GM19193 (cell line): Measurements from ENCODE around the gene GALNS.

Experiments
- POLR2A ChIP-seq: IDR thresholded peaks from 4 replicates; pipeline ENCODE4 v1.6.1; 2011; ENCODE audit not compliant: insufficient read depth, insufficient read length; ENCODE audit errors: extremely low read depth

The GALNS gene

GRCh38 chr16:88881007-88881615, 24.4 kb upstream of the GALNS start:
- TF ChIP-seq POLR2A, result no peak

GRCh38 chr16:88880226-88881006, 23.7 kb upstream of the GALNS start:
- no peak for TF ChIP-seq POLR2A

DNA sequence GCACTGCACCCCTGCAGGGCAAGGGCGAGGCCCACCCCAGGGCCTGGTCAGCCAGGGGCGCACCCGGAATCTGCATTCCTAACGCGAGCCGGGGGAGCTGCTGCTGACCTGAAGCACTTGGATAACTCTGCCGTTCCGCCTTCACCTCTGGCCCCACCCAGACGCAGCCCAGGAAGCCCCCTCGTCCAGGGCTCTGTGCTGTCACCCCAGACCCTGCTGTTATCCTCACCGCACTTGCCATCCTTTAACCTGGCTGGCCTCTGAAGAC, 23.0 kb upstream of the GALNS start:
- TF ChIP-seq POLR2A, result no peak

GRCh38 chr16:88878967-88879787, 22.4 kb upstream of the GALNS start:
- no peak for TF ChIP-seq POLR2A

DNA sequence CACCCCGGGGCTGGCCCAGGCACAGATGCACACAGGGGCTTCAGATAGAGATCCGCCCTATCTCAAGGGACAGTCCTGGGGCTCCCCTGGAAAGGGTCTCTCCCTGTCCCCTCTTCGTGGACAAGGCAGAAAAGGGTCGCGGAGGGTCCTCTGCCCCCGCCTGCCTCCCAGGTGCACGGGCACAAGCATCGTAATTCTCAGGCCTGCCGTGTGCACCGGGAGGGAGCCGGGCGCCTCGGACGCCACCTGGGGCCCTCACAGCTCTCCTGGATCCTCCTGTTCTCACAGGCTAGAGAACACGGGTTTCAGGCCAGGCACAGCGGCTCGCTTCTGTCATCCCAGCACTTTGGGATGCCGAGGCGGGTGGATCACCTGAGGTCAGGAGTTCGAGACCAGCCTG, 21.6 kb upstream of the GALNS start:
- no peak for TF ChIP-seq POLR2A

GRCh38 chr16:88877564-88878289, 21.0 kb upstream of the GALNS start:
- no peak for TF ChIP-seq POLR2A

DNA sequence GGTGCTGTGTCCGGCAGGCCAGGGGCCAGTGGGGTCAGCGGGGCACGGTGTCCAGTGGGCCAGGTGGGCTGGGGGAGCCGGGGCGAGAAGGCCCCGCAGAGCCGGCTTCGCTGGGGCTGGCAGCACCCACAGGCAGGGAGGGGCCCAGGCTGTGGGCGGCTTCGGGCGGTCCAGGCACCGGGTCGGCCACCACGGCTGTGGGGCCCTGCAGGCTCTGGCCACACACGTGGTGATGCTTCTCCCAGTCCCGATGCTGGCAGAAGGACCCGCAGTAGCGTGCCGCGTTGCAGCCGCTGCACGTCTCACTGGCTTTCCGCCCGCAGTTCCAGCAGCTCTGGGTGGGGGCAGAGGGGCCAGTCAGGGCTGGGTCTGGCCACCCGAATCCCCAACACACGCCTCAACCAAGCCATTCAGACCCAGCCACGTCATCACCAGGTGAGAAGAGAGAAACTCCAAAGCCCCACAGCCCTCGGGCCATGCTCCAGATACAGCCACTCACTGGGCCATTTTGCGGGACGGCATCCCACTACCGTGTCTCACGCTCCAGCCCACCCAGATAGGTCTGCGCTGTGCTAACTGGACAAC, 20.3 kb upstream of the GALNS start:
- TF ChIP-seq POLR2A, result no peak

- no peak for TF ChIP-seq POLR2A
These were observed 19.0 kb upstream of the GALNS start for GRCh38 chr16:88875703-88876234.

- TF ChIP-seq POLR2A, result no peak
These were observed 18.3 kb upstream of the GALNS start for GRCh38 chr16:88874938-88875599.

DNA sequence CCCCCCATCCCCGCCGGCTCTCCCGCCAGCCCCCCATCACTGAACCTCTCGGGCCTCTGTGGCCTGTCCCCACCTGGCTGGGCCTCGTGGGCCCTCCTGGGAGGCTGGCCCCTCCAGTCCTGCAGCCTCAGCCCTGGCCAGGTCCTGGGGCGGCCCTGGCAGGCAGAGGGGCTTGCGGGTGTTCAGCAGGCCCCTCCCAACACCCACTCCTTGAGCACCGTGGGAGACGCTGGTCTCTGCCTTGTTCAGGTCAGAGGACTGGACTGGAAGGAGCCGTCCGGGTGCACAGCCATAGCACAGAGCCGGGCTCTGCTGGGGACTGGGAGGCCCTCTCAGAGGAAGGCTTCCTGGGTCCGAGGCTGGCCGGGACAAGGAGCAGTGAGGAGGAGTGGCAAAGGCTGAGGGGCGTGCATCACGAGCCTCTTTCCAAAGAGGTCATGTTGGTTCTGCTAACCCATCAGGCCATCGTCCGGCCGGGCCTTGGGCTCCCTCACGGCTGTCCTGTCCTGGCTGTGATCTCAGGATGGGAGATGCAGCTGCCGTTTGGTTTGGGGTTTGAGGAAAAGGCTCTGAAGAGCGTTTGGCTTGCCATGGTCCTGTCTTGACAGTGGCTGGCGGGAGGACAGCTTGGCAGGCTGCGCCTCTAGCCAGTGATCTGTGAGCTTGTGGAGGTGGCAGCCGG, 16.0 kb upstream of the GALNS start:
- TF ChIP-seq POLR2A, result no peak

DNA sequence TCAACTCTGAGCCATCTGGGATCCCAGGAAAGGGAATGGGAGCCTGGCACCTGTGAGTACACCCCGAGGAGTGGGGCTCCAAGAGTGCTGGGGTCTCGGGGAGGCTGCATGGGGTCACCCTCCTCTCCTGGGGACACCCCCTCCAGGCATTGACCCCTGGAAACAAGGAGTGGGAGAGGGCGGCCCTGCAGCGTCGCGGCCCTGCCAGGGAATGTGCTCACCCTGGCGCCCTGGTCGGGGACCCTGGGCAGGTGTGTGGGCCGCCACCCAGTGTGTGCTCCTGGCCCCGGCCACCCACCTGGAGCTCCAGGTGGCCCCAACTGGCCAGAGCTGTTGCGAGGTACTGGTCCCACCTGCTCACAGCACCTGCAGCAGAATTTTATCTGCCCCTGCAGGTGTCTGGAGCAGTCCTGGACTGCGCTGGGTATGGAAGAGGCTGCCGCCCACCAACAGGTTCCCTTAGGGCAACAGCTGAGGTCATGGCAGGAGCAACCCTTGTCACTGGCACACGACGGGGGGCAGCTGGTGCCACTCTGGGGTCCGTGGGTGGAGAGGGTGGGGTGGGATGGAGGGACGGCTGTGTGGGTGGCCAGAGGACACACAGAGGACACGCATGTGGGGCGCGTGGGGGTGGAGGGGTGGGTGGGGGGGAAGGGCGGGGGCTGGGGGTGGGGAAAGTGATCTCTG, 15.1 kb upstream of the GALNS start:
- TF ChIP-seq POLR2A, result no peak

- TF ChIP-seq POLR2A, result no peak
These were observed 14.6 kb upstream of the GALNS start for GRCh38 chr16:88871349-88871702.
